GM18507 (cell line): ENCODE results near the gene BTF3L4.

Experiments used
- DNase-seq: peaks from one replicate; pipeline ENCODE4 v3.0.0; 2011; ENCODE audit warnings: low read depth; ENCODE audit not compliant: insufficient read length; ENCODE audit errors: extremely low spot score
- FAIRE-seq: peaks from 2 replicates; lab custom pipeline; 2011; peaks lifted over from hg19 to GRCh38; lab: Jason Lieb, UNC

Gene BTF3L4

DNA sequence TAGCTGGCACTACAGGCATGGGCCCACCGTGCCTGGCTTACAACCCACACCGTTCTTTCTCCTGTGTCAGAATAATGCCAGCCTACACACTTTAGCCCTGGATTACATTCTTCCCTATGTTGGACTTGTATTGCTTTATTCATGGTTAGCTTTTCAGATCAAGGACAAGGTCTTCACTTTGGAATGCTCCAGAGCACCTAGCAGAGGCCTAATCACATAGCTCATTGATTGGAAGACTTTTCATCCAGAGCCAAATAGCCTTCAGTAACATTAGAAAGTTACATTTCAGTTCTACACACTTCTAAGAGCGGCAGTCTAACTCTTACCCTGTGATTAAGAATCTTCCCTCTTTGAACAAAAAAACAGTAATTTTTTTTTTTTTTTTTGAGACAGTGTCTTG lies 56.4 kb downstream of the BTF3L4 start:
- no peak for DNase-seq

GRCh38 chr1:52119301-52120079 lies 63.4 kb downstream of the BTF3L4 start:
- DNase-seq, result no peak
- no peak for FAIRE-seq

More for the DNA sequence above, 56.4 kb downstream of the BTF3L4 start:
- no peak for FAIRE-seq

- no peak for FAIRE-seq
- DNase-seq, result no peak
Observed at GRCh38 chr1:52122384-52122783, 66.3 kb downstream of the BTF3L4 start.

- no peak for FAIRE-seq
- DNase-seq, result no peak
Observed at GRCh38 chr1:52123622-52124021, 67.5 kb downstream of the BTF3L4 start.

GRCh38 chr1:52125736-52126359 lies 69.8 kb downstream of the BTF3L4 start:
- DNase-seq (no peak), FAIRE-seq (no peak)

DNA sequence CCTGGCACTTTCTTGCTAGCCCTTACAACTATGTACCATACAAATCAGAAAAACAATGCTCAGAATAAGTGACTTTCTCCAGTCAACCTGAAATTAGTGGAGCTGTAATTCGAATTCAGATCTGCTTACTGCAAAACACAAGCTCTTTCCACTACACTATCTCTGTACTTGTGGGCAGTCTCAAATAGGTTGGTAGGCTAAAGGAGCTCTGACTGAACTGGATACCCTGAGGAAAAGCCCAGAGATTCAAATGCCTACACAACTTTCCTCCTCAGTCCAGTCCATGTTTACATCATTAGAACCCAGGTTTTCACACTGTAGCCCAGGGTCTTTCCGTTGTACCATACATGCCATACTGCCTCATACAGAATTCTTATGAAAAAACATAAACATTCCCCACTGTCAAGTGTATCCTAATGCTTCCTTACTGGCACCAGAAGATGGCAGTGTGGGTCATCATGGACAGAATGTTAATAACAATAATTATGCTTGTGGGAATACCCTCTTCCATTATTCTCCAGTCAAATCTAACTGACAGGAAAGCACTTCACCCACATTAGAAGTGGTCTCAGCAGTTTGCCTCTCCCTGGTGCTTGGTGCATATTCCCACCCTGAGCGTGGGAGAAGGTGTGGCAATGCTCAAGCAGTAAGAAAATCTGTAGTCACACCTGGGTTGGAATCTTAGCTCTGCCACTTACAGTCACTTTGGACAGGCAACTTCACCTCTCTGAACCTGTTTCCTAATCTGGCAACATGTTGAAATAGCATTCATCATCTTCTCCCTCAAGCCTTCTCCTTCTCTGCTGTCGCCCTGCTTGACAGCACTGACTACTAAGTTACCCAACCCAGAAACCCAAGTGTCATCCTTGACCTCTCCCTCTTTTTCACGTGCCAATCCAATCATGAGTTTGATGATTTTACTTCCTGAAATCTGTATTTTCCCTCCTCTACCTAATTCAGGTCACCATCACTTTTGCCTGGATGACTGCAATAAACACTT lies 71.4 kb downstream of the BTF3L4 start:
- no peak for DNase-seq
- peak; percentile 48 for FAIRE-seq

DNA sequence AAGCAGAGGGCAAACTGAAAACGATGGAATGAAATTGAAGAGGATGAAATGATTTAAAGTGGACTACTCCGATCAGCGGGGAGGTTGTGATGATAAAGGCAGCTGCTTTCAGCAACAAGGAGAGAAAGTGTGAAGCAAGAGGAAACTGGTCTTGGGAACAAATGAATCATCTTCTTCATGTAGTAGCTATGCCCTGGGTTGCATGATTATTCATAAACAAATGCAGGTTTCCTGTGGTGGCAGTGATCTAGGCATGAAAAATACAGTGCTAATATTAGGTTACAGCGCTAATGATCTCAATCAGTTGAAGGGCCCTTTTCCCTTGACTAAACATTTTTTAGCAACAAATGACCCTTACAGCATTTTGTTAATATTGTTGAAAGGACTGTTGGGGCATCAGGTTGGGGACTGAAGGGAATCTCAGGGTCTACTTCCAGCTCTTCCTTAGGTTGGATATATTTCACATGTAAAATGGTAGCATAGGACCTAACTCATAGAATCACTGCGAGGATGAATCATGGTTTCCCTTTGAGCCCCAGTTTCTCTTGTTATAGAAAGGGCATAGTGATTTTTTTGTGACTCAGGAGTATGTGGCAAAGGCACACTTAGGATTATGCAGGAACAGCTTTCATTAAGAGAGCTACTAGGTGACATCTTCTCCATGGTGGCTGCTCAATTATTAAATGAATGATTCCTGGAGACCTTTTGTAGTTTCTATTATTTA lies 83.9 kb downstream of the BTF3L4 start:
- peak; percentile 20 for DNase-seq
- peak; percentile 72 for FAIRE-seq
